Right hindlimb (tissue), 1 donor: Measurements from ENCODE around the gene MEGF9.
"Not testable (repeated sequence)": the region's sequence is repeated elsewhere in the genome, so short reads cannot be mapped to it uniquely, and the experiment has no call there.

Experiments used
- DNase-seq: peaks from one replicate; pipeline ENCODE4 v3.0.0-alpha.2; 2018

The MEGF9 gene

DNA sequence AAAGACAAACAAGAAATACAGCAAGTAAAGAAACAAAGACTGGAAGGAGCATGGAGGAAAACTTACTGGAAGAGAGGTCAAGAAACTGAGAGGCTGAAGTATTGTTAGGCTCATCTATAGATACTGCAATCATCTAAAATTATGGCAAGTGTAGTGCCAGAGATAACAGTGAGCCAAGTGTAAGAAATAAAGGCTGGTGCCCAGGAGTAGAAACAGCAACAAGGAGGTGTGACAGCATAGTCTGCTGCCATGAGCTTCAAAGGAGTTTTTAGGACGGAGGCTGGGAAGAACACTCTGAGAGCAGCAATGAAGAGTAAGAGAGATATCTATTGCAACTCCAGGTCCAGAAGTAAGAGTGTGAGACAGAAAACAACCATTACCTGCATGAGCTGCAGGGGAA is 60.5 kb downstream of the MEGF9 start:
- no peak for DNase-seq

DNA sequence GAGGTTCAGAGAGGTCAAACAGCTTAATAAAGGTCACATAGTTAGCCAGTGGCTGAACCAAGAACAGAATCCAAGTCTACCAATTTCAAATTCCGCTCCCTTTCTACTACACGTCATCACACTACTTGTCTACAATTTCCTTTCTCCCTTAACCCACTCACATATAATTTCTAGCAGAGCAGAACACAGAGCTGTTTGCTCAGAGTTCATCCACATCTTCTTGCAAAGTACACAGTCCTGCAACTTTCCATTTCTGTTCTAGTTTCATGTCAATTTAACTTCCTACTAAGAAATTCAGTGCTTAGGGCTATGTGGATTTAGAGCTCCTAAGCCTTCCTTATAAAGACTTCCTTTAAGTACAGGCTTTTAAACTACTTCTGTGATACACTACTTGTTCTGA is 61.3 kb downstream of the MEGF9 start:
- no peak for DNase-seq

DNA sequence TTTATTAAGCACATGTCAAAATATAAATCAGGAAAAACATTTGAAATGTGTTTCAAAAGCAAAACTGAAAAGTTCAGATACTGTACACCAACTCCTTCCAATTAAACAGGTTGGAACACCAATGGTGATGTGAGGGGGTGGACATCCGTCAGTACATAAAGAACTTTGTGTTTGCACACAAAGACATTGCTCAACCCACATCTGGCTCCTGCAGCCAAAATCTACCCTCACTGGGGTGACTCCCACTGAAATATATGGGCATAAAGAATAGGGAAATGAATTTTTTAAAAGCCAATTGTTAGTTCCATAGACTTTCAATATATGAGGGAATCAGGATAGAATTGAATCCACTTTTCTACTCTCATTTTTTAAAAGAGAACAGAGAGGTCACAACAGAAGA is 63.9 kb downstream of the MEGF9 start:
- DNase-seq = no peak

DNA sequence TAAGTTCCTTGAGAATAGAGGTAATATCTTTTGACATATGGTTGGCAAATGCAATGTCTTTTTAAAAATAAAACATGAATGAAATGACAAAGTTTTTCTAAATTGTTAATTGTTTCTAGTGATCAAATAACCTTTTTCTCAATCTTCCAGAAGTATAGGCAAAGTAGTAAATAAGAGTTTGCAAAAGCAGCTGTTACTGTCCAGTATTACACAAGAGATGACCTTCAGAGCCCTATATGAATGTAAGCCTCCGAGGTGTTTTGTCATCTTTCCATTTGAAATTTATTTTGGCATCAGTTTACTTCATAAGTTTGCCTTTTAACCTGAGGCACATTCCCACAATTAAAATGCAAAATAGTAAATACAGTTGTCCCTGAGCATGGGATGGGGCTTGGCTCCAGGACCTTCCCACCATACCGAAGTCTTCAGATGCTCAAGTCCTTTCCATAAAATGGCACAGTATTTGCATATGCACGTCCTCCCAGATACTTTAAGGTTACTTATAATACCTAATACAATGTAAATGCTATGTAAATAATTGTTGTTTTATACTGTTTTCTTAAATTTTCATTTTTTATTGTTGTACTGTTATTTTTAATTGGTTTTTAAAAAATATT is 65.6 kb downstream of the MEGF9 start:
- DNase-seq = no peak

DNA sequence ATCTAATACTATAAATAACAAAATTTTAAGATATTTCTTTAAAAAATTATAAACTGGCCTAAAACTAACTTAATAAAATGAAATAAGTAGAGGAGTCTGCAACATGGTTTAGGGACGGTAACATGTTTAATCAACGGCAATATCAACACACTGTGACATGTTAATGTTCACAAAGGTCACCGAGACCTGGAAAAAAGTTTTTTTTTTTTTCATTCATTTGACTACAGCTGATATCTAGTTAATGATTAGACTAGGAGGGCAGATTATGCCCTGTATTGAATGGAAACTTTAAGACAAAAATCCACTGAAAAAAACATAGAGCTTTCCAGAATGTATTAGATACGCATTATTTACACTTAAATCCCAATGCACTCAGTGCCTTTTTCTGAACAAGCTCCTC is 67.3 kb downstream of the MEGF9 start:
- DNase-seq = no peak

GRCh38 chr9:120645760-120646159 is 68.5 kb downstream of the MEGF9 start:
- DNase-seq = no peak

- no peak for DNase-seq
These were observed 71.2 kb downstream of the MEGF9 start for GRCh38 chr9:120643061-120643460.

GRCh38 chr9:120642129-120642770 is 72.0 kb downstream of the MEGF9 start:
- DNase-seq = no peak

- not testable (repeated sequence) for DNase-seq
These were observed 73.4 kb downstream of the MEGF9 start for GRCh38 chr9:120640874-120641273.

- DNase-seq = no peak
These were observed 73.9 kb downstream of the MEGF9 start for GRCh38 chr9:120640380-120640779.

- DNase-seq = no peak
These were observed 76.4 kb downstream of the MEGF9 start for GRCh38 chr9:120637919-120638318.

DNA sequence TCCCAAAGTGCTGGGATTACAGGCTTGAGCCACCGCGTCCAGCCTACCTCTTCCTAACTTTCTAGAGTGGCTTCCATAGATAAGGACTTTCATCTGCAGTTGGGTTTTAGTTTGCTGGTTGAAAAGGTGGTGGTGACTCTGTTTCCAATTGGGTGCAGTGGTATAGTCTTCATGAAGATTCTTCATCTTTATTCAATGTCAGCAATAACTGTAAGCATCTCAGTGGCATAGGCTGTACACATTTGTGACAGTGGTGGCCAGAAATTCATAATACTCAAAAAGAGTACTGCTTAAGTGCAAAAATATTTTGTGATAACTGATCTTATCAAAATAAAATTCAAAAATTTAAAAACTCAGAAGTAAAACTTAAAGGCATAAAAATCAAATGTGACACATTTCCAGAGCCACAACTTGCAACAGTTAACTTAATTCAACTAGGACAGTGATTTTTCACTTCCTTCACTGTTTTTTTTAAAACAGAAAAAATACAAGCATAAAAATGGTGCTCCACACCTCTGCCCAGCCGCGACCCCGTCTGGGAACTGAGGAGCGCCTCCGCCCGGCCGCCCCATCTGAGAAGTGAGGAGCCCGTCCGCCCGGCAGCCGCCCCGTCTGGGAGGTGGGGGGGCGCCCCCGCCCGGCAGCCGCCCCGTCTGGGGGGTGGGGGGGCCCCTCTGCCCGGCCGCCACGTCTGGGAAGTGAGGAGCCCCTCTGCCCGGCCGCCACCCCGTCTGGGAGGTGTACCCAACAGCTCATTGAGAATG is 77.9 kb downstream of the MEGF9 start:
- no peak for DNase-seq

DNA sequence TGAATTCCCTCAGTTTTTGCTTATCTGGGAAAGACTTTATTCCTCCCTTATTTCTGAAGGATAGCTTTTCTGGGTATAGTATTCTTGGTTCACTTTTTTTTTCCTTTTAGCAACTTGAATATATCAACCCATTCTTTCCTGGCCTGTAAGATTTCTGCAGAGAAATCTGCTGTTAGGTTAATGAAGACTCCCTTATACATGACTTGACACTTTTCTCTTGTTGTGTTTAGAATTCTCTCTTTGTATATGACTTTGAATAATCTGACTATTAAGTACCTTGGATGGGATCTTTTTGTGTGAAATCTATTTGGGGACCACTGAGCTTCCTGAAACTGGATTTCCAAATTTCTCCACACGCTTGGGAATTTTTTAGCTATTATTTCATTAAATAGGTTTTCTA is 79.3 kb downstream of the MEGF9 start:
- DNase-seq = no peak

- DNase-seq = no peak
These were observed 83.9 kb downstream of the MEGF9 start for GRCh38 chr9:120630333-120630732.

DNA sequence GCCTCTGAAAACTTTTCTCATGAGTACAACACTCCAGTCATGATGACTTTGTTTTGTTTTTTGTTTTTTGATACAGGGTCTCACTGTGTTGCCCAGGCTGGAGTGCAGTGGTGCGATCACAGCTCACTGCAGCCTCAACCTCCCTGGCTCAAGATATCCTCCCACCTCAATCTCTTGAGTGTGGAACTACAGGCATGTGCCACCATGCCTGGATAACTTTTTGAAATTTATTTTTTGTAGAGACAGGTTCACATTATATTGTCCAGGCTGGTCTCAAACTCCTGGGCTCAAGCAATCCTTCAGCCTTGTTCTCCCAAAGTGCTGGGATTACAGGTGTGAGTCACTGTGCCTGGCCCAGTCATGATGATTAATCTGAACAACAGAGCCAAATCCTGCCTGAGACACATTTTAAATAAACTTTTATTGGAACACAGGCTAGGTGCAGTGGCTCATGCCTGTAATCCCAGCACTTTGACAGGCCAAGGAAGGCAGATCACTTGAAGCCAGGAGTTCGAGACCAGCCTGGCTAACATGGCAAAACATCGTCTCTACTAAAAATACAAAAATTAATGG is 85.3 kb downstream of the MEGF9 start:
- DNase-seq = not testable (repeated sequence)

GRCh38 chr9:120628207-120628924 is 85.9 kb downstream of the MEGF9 start:
- no peak for DNase-seq

DNA sequence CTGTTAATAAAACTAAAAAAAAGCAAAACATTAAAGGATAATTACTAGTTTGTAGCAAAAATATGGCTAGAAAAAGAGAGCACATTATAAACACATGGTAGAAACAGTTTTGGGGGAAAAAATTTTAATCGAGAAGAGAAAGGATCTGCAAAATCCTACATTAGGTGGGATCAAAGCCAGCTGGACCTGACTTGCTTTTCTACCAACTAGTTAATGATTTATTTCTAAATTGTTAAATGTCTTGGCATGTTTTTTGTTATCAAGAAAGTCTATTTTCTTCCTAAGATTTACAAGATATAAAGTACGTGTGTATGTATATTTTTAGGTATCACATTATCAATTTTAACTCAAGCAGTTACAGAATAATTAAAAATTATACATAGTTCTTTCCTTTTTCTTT is 87.2 kb downstream of the MEGF9 start:
- no peak for DNase-seq

- no peak for DNase-seq
These were observed 87.8 kb downstream of the MEGF9 start for GRCh38 chr9:120626512-120626911.

GRCh38 chr9:120625222-120625621 is 89.0 kb downstream of the MEGF9 start:
- DNase-seq = no peak

- DNase-seq = no peak
These were observed 91.5 kb downstream of the MEGF9 start for GRCh38 chr9:120622790-120623189.

- no peak for DNase-seq
These were observed 92.3 kb downstream of the MEGF9 start for GRCh38 chr9:120621941-120622340.

GRCh38 chr9:120619751-120620655 is 94.3 kb downstream of the MEGF9 start:
- DNase-seq = peak; percentile 48
